Activated naive CD4-positive, alpha-beta T cell (primary cell): ENCODE results near the gene SYNGR3.
"Not testable (repeated sequence)": the region's sequence is repeated elsewhere in the genome, so short reads cannot be mapped to it uniquely, and the experiment has no call there.

Experiments
- DNase-seq, 4 experiments: peaks; one replicate each; lab custom pipeline; 2025; lab: John Stamatoyannopoulos, UW

Gene SYNGR3

DNA sequence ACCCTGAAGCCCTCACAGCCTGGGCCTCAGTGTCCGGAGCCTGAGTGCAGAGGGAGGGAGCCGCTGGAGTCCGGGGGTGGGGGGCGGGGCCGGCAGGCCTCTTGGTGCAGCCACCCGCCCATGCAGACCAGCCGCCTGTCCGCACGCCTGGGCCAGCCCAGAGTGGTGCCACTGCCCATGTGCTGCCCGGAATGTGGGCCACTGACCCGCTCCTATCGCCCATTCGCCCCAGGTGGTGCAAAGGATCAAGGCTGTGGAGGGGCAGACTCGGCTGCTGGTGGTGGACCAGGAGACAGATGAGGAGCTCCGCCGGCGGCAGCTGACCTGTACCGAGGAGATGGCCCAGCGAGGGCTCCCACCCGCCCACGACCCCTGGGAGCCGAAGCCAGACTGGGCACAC, 39.6 kb downstream of the SYNGR3 start:
- DNase-seq, result no peak

GRCh38 chr16:2030036-2030435, 40.3 kb downstream of the SYNGR3 start:
- no peak for DNase-seq

DNA sequence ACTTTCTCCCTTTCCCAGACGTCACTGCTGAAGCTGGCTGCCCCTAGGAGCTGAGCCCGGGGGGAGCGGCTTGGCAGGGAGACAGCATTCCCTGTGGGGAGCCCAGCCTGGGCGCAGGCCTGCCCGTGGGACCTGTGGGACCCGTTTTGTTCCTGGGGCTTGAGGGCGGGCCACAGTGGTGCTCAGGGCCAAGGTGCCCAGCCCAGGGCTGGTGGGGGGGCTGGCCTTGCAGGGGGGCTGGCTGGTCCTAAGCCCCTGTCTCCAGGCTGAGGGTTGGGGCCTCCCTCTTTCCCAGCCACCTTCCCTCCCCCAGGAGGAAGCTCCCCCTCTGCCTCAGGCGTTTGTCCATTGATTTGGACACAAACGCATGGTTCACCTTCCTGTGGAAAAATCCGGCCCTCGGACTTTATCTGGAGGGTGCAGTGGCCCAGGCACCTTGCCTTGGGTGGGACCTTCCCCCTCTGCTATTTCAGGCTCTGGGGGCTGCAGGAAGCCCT, 41.4 kb downstream of the SYNGR3 start:
- no peak for DNase-seq

DNA sequence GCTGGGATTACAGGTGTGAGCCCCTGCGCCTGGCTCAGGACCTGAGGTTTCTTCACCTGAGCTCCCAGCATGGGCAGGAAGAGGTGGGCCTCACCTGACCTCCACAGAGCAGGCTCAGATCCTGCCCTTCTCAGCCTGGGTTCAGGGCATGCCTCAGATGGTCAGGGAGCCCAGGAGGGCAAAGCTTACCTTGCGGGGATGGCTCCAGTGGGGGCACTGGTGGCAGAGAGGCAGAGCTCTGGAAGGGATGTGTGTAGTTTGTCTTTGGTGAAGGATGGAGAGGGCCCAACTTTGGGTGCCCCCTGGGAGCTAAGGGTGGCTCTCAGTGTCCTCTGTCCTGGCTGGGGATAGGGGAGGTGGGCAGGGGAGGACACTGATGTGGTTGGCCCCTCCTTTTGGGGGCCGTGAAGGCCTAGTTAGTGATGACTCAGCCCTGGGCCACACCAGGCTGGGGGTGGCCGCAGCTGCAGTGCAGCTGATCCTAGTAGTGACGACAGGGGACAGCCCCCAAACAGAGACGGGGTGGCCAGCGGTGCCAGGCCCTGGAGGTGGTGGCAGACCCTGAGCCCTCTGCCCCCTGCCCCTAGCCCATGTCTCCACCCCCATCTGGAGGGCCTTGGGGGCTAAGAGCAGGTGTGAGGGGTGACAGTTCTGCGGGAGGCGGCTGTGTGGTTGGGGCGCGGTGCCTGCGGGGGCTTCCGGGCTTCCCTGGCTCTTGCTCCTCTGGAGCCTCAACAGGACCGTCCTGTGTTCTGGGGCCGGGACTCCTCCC, 42.7 kb downstream of the SYNGR3 start:
- no peak for DNase-seq

- no peak for DNase-seq
These were observed 43.5 kb downstream of the SYNGR3 start for GRCh38 chr16:2033057-2033908.

- not testable (repeated sequence) for DNase-seq
These were observed 44.3 kb downstream of the SYNGR3 start for GRCh38 chr16:2033909-2034695.

DNA sequence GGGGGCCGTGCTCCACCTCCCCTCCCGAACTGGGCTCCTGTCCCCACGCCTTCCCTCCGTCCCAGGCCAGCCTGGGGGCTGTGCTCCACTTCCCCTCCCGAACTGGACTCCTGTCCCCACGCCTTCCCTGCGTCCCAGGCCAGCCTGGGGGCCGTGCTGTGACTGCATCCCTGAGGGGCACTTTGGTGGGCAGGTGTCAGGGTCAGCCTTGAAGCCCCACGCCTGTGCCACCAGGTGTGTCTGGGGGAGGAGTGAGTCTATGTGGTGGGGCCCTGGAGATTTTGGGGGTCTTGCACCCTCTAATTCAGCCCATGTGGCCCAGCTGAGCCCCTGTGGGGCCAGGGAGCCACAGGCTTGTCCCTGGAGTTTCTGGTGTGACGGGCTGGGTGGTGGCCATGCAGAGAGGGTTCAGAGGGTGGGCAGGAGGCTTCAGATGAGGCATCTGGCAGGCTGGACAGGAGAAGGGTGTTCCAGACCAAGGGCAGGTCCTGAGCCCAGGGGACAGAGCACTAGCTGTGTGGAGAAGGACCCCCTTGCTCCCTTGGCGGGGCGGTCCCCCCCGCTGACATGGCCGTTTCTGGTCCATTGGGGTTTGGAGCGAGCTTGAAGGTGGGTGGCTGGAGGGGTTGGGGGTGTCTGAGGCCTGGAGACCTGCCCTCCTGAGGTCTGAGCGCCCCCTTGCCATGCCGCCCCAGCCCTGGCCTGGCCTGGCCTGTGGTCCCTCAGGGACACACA, 45.1 kb downstream of the SYNGR3 start:
- no peak for DNase-seq

- DNase-seq, result no peak
These were observed 45.8 kb downstream of the SYNGR3 start for GRCh38 chr16:2035431-2036199.

DNA sequence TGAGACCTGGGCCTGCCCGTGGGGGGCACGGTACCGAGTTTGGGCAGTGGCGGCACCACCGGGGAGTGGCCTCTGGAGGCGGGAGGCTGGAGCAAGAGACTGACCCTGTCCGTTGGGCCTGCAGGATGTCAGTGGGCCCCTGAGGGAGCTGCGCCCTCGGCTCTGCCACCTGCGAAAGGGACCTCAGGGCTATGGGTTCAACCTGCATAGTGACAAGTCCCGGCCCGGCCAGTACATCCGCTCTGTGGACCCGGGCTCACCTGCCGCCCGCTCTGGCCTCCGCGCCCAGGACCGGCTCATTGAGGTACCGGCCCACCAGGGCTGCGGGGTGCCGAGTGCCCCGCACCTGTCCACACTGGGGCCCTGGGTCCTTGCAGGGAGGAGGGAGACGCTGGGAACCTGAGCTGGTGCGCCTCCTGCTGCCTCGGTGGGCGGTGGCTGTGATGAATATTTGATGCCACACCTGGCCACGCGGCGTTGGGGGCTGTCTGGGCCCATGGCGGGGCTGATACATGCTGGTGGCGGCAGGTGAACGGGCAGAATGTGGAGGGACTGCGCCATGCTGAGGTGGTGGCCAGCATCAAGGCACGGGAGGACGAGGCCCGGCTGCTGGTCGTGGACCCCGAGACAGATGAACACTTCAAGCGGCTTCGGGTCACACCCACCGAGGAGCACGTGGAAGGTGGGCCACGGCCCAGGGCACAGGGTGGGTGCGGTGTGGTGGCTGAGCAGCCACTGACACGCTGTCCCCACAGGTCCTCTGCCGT, 46.6 kb downstream of the SYNGR3 start:
- DNase-seq, result no peak

DNA sequence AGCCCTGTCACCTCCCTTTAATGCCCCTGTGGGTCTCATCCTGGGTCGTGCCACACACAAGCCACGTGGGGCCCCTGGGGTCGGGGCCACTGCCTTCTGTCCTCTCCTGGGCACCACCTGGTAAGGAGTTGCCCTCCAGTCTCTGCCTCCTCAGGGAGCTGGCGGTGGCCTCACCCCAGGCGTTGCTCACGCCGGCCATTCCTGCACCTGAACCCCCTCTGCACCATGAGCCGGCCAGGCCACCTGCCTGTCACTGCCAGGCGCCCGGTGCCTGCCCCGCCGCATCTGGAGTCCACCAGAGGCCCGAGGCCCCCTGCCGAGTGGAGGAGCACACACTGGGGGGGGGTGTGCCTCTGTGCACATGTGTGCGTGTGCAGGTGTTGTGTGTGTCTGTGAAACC, 47.3 kb downstream of the SYNGR3 start:
- no peak for DNase-seq

DNA sequence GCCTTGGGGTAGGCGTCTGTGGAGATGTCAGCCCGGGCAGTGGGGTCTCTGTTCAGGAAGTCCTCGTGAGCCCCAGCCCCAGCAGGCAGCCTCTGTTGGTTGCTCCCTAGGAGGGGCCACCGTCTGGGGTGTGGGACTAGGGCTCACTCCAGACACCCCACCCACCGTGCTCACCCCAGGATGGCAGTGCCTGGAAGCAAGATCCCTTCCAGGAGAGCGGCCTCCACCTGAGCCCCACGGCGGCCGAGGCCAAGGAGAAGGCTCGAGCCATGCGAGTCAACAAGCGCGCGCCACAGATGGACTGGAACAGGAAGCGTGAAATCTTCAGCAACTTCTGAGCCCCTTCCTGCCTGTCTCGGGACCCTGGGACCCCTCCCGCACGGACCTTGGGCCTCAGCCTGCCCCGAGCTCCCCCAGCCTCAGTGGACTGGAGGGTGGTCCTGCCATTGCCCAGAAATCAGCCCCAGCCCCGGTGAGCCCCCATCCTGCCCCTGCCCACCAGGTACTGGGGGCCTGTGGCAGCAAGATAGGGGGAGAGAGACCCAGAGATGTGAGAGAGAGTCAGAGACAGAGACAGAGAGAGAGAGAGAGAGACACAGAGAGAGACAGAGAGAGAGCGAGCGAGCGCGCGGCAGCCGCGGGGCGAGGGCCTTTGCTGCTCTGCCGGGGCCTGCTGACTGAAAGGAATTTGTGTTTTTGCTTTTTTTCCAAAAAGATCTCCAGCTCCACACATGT, 48.0 kb downstream of the SYNGR3 start:
- no peak for DNase-seq

DNA sequence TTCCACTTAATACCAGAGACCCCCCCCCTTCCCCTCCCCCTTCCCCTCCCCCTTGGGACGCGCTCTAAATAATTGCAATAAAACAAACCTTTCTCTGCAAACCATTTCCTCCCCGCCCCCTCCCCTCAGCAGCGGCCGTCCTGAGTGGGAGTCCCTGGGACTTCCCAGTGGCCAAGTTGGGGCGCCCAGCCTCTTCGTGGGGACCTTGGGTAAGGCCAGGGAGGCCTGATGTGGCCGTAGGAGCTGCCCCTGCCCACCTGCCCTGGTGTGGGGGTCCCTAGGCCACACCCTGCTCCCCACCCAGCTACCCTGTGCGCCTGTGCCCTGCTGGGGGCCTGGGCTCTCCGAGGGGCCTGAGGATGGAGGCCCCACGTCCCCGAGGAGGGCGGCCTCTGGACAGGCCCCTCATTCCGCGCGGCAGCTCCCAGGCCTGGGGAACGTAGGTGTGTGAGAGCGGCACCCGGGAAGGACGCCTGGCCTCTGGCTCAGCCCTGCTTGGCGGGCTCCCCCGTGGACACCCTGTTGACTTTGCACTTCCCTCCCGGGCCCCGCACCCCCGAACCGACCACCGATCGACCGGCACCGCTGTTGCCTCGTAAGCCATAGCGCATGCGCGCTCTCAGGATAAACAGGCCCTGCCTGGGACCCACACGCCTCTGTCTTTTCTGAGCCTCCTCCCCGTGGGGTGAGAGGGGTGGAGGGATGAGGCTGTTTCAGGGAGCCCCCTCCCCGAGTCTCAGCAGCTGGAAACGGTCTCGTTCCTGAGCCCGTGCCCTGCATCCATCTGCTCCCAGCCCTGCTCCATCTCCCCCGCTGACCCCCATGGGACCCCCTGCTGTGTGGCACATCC, 48.8 kb downstream of the SYNGR3 start:
- no peak for DNase-seq

GRCh38 chr16:2039274-2040031, 49.7 kb downstream of the SYNGR3 start:
- no peak for DNase-seq

DNA sequence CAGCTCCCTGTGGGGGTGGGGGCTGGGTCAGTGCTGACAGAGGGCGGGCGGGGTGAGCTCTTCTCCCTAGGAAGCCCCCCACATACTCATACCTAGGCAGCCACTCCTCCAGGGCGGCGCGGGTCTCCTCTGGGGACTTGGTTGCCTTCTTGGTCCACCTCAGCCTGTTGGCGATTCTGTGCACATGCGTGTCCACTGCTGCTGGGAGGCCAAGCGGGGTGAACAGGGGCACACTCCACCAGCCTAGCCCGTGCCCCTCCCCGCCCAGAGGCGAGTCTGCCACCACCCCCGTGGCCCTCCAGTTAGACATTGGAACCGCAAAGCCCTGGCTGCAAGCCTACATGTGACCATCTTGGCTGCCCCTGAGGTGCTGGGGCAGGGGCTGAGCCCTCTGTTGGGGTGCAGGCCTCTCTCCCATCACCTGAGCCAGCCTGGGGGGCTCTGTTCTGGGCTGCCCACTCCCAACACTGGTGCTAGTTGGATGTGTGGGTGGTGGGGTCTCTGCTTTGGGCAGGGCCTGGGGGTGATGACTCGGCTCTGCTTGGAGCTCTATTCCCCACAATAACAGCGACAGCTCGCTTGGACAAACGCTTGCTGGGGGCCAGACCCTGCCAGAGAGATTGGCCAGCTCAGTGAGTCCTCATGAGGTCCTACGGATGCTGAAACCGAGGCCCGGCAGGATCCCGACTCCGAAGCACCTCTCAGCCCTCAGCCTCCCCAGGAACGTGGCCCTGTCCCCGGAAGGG, 50.4 kb downstream of the SYNGR3 start:
- DNase-seq, result no peak

DNA sequence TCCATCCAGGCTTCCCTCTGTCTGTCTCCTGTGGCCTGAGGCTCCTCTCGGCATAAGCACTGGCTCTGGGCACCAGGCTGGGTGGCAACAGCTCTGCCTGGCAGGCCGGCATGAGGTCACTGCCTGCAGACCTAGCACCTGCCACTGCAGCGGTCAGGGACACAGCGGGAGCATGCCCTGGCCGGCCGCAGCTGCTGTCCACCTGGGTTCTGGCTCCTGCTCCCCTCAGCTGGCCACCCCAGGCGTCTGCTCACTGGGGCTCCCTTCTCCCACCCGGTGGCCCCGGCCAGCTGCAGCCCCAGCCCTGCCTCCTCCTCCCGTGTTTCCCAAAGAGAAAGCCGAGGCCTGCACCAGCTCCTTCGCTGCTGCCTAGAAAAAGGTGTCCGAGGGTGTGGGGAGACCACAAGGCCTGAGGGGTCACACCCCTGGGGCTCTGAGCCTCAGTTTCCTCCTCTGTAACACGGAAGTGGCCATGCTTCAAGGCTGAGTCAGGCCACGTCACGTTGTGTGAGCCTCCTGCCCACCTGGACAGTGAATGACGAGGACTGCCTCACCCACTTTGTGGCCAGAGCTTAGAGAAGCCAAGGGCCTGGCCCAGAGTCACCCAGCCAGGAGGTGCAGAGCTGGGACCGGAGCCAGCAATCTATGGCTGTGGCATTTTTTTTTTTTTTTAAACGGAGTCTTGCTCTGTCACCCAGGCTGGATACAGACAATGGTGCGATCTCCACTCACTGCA, 51.2 kb downstream of the SYNGR3 start:
- DNase-seq, result no peak
